Muscle of arm (tissue), 14 donors: Measurements from ENCODE around the gene GSDMA. TPM values are rescaled to one million over a fixed set of nuclear protein-coding genes. Genes with fewer than 3 reads are reported as not detected.
A peak's percentile ranks its signal among the peaks of the same experiment; 100 is the strongest.

ENCODE experiments used
- DNase-seq: peaks from one replicate; pipeline ENCODE4 v3.0.0-alpha.2; 2013
- long read RNA-seq, 11 donors: transcript quantifications; one replicate each; lab custom pipeline, GENCODE V29; 2026
- polyA plus RNA-seq, 12 donors: library from polyadenylated mRNA; unstranded; fragments of 120-200 nt; gene quantifications; one replicate each; pipeline ENCODE4 v1.2.1, GENCODE V29; 2013; ENCODE audit not compliant: insufficient read length in 12 of 12

GSDMA gene
- polyA plus RNA-seq: under 1 TPM in 10 of 12 donors, not detected in 2; 0.08 to 0.19 (median 0.14) TPM
- long read RNA-seq, donor 1: 0 reads
- long read RNA-seq, donor 2: 0 reads
- long read RNA-seq, donor 3: 0 reads
- long read RNA-seq, donor 4: 0 reads
- long read RNA-seq, donor 5: 0 reads
- long read RNA-seq, donor 6: 0 reads
- long read RNA-seq, donor 7: 0 reads
- long read RNA-seq, donor 8: 0 reads
- long read RNA-seq, donor 9: 0 reads
- long read RNA-seq, donor 10: 0 reads
- long read RNA-seq, donor 11: 0 reads

GRCh38 chr17:39962642-39963220 lies at the start of gene GSDMA:
GSDMA (plus strand) TSS chr17:39963004; CDS start chr17:39965688, 2,684 bp downstream.
- DNase-seq: no peak

- DNase-seq: no peak
These were observed 48.8 kb upstream of the GSDMA start for GRCh38 chr17:39913989-39914388.

GRCh38 chr17:39915559-39915958 lies 47.2 kb upstream of the GSDMA start:
- DNase-seq: no peak

GRCh38 chr17:39916918-39917317 lies 45.9 kb upstream of the GSDMA start:
- no peak for DNase-seq

- DNase-seq: no peak
These were observed 43.6 kb upstream of the GSDMA start for GRCh38 chr17:39919087-39919683.

GRCh38 chr17:39920218-39921210 lies 42.3 kb upstream of the GSDMA start:
- no peak for DNase-seq

- DNase-seq: no peak
These were observed 41.5 kb upstream of the GSDMA start for GRCh38 chr17:39921323-39921722.

- no peak for DNase-seq
These were observed 40.8 kb upstream of the GSDMA start for GRCh38 chr17:39922006-39922405.

GRCh38 chr17:39923230-39923629 lies 39.6 kb upstream of the GSDMA start:
- no peak for DNase-seq

- DNase-seq: no peak
These were observed 38.7 kb upstream of the GSDMA start for GRCh38 chr17:39923836-39924690.

GRCh38 chr17:39924691-39925055 lies 38.1 kb upstream of the GSDMA start:
- no peak for DNase-seq

- DNase-seq: no peak
These were observed 37.3 kb upstream of the GSDMA start for GRCh38 chr17:39925282-39926134.

- no peak for DNase-seq
These were observed 36.6 kb upstream of the GSDMA start for GRCh38 chr17:39926135-39926587.

- peak; percentile 45 for DNase-seq
These were observed 36.2 kb upstream of the GSDMA start for GRCh38 chr17:39926588-39927100.

- peak; percentile 96 for DNase-seq
These were observed 35.5 kb upstream of the GSDMA start, which contains the start of the genes LRRC3C and ORMDL3 for GRCh38 chr17:39927101-39927928. LRRC3C (plus strand) TSS chr17:39927732; CDS start chr17:39941524, 13,792 bp downstream. ORMDL3 (minus strand) TSS chr17:39927601; CDS start chr17:39924203, 3,398 bp downstream.

- DNase-seq: no peak
These were observed 34.6 kb upstream of the GSDMA start for GRCh38 chr17:39927929-39928857.

- no peak for DNase-seq
These were observed 33.8 kb upstream of the GSDMA start for GRCh38 chr17:39928858-39929645.
